GM12891 (cell line): ENCODE results near the gene CCND2.

Source experiments
- PAX5 ChIP-seq: IDR thresholded peaks from 2 replicates; pipeline ENCODE4 v1.6.1; 2011; ENCODE audit warnings: low read length, moderate library complexity, mild to moderate bottlenecking; ENCODE audit not compliant: insufficient read depth, severe bottlenecking
- POLR2A ChIP-seq: IDR thresholded peaks from 2 replicates; pipeline ENCODE4 v1.6.1; 2011; ENCODE audit warnings: low read depth, low read length, control low read depth
- POLR2AphosphoS5 ChIP-seq: IDR thresholded peaks from 2 replicates; pipeline ENCODE4 v1.6.1; 2011; ENCODE audit warnings: low read depth, low read length, control low read depth
- SPI1 ChIP-seq: IDR thresholded peaks from 2 replicates; pipeline ENCODE4 v1.6.1; 2011; ENCODE audit warnings: low read depth, low read length, control low read depth
- TAF1 ChIP-seq: IDR thresholded peaks from 2 replicates; pipeline ENCODE4 v1.6.1; 2011; ENCODE audit warnings: low read depth, low read length, control low read depth

DNA sequence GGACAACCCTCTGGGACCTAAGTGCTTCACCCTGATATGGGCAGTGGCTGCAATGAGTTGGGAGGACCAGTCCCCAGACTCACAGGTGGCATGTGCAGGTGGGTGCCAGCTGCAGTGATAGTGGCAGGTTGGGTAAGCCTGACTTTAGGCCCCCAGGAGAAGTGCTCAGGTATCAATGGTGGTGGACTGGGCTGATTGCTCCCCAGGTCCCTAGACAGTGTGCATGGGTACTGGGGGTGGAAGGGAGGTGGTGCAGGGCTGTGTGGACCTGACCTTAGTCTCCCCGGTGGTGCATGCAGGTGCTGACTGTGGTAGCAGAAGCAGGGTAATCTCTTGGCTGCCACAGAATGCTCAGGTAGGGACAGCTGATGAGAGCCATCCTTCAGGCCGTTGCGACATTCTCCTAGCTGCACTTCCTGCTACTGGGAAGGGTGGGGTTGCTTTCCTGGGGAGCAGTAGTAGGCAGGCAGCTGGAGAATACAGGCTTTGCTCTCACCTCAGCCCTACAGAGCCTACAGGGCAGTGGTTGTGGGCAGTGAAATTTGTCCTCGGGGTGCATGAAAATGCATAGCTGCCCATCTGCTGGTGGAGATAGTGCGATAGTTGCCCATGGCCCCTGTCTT, 33.3 kb upstream of the CCND2 start:
- TF ChIP-seq TAF1 (no peak), POLR2A (no peak), PAX5 (no peak), SPI1 (no peak), POLR2AphosphoS5 (no peak)
